ENCODE data around the gene GMPR2.

Gene GMPR2

DNA sequence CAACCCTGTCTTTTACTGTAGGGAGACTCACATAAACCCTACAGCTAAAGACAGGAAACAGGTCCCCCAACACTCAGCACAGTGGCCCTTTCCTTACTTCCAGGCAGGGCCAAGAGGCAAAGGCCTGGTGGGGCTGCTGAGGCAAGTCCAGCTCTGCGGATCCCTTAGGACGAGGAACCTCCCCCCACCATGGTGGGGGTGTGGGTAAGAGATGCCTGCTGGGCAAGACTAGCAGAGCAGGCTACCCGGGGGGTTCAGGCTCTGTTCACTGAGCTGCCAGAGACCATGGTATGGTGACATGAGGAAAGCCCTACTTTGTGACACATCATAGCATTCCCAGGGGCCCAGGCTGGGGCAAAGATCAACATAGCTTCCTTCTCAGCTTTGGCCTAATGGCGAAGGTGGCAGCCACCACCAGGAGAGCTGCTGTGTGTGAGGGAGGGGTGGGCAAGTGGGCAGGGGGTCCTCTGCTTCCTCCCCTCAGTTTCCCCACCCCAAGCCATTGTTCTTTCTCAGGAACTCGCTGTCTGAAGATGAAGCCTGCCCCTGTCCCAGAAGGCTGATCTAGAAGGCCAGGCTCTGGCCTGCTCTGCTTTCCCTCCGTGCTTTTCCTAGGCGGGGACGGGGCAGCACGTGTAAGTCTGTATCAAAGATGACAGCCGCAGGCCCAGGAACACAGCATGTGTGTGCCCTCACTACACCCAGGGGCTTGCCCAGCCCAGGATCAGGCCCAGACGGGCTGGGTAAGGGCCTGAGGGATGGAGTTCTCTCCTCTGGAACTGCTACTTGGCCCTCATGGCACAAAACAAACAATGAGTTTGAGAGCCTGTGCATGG lies 19.8 kb downstream of the GMPR2 start:
- DNase-seq (ENCODE audit: low read depth in 2 of 2): no peak

DNA sequence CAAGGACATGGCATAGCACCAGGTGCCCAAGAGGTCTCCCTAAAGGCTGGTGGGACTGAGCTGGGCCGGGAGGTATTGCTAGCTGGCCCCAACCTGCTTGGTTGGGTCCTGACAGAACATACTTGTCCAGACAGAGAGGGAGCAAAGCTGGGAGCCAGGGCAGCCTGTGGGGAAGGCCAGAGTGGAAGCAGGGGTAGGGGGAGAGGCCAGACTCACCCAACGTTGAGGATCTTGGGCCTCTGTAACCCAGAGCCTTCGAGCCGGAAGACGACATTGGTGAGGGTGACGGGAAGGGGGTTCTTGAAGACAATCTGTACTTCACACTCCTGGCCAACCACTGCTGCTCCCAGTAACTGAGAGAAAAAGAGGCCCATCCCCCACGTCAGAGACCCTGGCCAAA lies 21.2 kb downstream of the GMPR2 start:
- DNase-seq (ENCODE audit: low read depth in 2 of 2): no peak

DNA sequence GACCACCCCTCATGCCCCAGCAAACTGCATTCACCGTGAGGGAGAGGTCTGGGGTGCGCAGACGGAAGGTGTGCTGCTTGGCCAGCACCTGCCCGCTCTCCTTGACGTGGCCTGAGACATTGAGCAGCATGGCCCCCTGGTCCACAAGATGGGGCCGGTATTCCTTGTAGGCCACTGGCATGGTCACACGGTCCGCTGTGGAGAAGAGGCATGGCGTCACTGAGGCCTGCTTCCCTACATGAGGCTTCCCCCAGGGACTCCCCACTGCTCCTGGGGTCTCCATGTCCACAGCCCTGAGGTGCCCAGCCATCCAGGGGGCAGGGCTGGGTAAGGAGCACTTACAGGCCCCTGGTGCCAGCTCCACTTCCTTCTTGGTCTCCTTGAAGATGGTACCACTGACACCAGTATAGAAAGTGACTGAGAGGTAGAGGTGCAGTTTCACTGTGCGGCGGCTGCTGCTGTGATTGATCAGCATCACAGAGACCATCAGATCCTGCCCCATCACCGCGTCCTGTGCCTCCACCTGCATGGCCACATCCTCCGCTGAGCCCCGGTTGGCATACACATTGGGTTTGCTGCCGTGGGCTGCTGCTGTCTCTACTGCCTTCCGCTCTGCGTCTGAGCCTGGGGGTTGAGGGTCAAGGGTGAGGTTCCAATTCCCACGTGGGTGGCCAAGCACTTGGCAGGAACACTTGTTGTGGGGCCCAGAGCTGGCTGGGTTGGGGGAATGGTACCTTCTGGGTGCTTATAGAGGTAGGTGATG lies 22.1 kb downstream of the GMPR2 start:
- no peak for DNase-seq (ENCODE audit: low read depth in 2 of 2)

DNA sequence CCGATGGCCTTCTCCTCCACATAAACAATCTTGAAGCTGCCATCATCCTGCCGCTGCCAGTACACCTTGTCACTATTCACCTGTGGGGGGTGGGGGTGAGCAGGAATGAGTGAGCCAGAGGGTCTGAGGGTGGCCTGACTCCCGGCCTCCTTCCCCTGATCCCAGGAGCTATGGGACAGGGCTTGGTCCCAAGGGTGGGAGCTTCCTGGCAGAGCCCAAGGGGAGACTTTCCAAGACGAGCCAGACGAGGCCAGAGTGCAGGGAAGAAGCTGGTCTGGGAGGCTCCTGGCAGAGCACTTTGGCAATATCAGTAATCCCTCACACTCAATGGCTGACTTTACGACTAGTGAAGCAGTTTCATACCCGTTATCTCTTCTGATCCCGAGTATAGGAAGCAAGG lies 22.7 kb downstream of the GMPR2 start:
- DNase-seq (ENCODE audit: low read depth in 2 of 2): no peak

DNA sequence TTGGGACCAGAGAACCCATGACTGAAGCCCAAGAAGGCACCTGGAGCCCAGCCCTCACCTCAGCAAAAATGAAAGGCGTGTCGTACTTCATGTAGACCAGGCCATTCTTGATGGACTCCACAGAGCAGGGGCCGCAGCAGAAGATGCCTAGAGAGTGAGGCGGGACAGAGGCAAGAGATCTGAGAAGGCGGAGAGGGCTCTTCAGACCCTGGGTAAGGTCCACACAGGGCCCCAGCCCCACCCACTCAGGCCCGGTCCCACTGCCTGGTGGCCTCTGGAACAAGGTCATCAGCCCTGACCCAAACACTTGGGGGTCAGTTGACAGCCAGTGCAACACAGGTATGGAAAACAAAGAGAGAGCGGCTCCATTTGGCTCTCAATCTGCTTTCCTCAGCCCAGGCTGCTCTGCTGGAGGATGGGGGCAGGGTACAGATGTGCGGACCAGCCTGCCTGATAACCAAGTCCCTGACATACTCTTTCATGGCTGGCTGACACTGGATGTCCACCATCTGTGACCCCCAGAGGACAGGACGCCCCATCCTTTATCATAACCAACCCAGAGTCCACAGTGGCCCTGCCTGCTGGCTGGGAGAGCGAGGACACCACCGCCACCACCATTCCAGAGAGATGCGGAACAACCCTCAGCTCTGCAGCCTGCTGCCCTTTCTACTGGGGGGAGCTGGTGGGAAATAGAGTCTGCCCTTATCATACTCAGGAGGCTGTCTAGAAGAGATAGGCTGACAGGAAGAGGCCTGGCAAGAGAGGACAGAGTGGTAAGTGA lies 23.4 kb downstream of the GMPR2 start:
- no peak for DNase-seq (ENCODE audit: low read depth in 2 of 2)

DNA sequence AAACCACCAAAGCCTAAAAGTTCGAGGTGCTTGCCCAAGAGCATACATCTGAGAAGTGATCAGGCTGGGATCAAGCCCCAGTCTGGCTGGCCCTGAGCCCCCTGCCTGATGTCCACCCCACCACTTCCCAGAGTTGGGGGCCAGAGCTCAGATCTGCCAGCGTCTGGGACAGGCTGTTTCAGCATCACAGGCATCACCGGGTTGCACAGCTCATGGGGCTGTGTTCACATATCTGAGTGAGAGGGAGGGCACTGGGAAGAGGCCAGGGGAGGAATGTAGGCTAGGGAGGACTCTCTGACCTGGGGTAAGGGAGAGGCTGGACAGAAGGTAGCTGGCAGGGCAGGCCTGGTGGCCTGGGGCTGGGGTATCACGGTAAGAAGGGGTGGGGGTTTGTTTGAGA lies 24.2 kb downstream of the GMPR2 start:
- no peak for DNase-seq (ENCODE audit: low read depth in 2 of 2)

DNA sequence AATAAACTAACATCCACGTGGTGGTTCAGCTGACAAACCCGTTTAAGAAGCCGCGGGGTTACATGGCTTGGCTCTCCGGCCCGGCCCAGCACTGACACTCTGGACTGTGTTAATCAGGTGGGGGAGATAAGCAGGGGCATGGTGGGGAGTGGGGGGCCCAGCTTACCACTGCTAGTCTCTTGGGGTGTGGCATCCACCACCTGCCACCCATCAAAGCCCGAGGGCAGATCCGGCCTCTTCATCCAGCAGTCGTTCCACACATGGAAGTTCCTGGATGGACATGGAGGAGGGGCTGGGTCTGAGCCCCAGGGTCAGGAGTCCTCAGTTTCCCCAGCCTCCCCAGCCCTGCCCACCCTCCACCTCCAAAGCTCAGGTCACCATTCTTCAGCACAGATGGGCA lies 25.4 kb downstream of the GMPR2 start:
- no peak for DNase-seq (ENCODE audit: low read depth in 2 of 2)

DNA sequence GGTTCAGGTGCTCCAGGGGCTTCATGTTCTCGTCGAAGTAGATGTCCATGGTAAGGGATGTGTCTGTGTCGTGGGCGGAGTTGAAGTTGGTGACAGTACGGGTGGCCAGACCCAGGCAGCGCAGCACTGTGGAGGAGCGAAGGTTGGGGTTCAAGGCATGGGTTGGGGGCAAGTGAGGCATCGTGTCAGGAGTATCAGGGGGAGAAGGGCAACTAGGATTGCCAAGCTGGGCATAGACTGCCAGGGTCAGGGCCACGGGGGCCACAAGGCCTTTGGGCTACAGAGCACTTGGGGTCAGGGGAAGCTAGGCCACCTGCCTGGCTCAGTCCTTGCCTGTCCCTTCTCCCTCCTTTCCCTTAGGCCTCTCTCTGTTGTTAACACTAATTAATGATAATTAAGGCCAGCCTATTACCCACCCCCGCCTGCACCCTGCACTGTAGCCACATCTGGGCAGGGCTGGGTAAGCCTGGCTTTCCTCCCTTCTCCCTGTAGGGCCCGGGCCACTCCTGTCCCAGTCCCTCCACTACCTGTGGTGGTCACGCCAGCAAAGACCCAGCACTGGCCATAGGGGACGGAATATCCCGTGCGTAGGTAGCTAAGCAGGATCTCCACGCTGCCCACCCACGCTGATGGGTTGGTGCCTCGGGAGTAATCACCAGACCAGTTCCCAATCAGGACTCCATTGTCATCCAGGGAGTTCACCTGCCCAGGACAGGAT lies 26.0 kb downstream of the GMPR2 start:
- no peak for DNase-seq (ENCODE audit: low read depth in 2 of 2)

DNA sequence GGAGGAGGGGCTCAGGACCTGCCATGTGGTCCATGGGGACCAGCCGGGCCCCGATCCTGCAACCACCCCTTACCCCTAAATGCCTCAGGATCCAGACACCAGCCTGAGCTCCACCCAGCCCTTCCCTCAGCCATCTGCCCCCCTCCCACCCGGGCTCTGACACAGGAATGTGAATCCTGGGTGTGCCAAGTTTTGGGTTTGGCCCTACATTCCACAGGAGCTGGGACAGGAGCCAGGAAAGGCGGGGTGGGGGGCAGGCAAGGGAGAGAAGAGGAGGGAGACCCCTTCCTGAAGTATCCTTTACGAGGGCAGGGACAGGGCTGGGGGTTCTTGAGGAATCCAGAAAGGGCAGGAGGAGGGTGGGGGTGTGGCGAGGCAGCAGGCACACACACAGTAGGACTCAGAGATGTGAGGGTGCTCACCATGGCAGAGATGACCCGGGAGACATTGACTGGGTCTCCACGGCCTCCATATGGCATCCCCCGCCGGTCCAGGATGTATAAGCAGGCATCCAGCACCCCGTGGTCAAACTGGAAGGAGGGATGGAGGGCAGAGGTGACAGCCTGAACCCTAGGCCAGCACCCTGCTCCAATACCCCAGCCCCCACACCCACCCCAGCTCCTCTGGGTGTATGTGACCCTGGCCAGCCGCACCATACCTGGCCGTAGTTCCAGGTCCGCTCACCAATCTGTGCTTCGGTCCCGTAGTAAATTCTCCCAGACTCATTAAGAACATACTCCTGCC lies 26.7 kb downstream of the GMPR2 start:
- DNase-seq (ENCODE audit: low read depth in 2 of 2): no peak

DNA sequence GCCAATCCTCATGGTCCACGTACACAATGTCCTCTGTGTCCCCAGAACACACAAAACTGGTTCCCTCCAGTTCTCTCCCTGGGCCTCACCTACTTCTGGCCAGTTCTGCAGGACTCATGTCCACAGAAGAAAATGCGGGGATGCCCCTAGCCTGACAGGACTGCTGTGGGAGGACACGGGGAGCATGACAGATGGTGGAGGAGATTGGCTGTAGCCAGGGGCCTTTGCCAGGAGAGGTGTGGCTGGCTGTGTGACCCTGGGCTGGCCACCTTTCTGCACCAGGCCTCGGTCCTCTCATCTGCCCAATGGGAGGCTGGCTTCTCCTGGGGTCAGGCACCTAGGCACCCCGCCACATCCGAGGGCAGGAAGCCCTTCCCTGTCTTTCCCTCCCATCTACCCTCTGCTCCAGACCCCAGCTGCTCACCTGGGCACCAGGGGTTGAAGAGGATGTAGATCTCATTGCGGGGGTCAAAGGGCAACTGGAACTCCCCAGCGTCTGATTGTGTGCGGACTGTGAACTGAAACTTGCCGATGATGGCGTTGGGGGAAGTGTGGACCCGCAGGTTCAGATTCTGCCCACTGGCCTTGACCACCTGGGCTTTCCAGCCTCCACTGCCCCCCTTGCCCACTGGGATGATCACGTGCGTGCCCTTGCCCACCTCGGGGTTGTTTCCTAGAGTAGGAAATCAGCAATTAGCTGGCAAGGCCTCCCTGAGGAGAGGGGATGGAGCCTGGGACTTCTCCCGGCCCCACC lies 27.5 kb downstream of the GMPR2 start:
- DNase-seq (ENCODE audit: low read depth in 2 of 2): no peak

DNA sequence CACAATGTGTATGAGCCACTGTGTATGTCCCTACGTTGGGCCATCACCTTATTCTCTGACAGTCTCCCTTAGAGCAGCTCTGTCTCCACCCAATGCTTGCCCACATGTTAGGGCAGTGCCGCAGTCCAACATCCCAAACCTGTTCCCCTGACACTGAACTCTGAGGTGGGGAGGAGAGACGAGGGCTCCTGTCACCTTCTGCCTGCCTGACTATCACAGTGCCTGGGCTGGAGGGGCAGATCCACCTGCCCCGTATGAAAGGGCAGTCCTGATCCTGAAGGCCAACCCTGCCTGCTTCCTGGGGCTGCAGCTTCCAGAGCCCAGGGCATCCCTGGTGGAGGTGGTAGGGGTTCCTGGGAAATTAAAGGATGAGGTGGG lies 28.0 kb downstream of the GMPR2 start:
- no peak for DNase-seq (ENCODE audit: low read depth in 2 of 2)

DNA sequence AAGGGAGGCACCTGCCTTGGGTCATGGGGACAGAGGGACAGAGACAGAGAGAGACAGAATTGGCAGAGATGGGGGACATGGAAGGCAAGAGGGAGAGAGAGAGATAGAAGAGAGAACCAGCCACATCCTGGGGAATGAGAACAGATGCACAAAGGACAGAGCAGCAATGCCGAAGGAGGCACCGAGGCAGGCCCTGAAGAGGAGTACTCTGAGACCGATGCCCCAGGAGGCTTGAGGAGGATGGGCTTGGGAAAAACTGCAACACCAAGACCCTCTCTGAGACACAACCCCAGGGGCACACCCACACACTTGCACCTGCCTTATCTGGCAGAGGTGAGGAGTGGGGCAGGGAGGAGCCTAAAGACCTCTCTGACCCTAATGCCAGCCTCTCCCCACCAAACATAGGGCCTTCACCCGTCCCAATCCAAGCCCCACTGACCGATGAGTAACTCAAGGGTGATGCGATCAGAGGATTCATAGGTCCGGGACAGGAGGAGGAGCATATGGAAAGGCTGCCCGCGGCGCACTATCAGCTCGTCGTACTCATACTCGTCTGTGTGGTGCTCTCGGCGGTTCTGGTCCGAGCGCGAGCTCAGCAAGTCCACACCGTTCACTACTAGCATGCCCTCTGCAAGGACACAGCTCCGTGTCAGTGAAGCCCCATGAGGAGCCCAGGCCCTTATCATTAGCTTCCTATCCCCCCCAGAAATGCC lies 28.7 kb downstream of the GMPR2 start:
- DNase-seq (ENCODE audit: low read depth in 2 of 2): no peak

DNA sequence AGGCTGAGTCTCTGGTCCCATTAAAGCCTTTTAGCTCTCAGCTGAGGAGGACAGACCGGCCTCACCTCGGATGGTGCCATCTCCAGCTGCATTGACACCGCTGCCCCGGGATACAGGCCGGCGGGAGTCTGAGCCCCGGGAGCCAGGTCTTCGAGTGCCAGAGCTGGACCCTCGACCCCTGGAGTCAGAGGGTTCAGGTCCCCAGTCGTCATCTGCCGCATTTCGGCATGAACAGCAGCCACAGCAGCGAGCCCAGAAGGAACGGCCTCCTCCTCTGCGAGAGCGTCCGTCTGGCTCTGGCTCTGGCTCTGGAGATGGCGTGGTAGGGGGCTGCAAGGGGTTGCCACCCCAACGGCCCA lies 29.2 kb downstream of the GMPR2 start:
- no peak for DNase-seq (ENCODE audit: low read depth in 2 of 2)

DNA sequence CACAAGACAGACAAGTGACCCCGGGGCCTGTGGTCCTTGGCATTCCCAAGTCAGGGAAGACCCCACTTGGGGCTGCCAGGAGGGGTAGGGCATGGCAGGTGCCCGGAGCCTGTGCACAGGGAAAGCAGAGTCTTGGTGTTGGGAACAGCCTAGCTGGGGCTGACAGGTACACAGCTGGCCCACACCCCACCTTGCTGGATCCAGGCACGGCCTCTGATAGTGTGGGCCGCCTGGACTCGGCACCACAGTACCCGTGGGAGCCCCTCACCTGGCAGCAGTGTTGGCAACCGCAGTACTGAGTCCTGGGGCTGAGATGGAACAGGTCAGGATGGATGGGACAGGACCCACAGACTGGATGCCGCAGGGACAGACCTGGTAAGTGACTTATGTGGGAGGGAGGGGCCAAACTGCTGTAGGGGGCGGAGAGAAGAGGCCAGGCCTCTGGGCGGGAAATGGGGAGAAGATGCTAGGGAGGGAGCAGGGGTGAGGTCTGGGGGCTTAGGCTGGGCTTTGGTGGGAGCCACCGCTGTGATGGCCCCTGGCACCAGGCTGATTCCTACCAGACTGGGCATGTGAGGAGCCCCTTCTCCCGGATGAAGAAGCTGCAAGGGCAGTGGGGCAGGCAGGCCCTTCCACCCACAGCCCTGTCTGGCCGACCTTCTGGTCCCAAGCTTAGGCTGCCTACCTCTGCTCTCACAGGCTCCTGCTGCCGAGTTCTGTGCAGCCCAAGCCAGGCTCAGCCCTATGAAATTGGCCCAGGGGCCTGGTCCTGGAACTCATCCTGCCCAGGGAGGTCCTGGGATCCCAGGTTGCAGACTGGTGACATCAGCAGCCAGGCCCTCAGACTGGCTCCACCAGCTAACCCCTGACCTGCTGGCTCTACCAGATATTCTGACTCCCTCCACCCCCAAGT lies 30.3 kb downstream of the GMPR2 start, which contains the start of gene TGM1:
Gene TGM1, minus strand, starts transcription at position 357 of the 913 bp plus-strand sequence. CDS start 825 bp downstream, outside the sequence.
- no peak for DNase-seq (ENCODE audit: low read depth in 2 of 2)

DNA sequence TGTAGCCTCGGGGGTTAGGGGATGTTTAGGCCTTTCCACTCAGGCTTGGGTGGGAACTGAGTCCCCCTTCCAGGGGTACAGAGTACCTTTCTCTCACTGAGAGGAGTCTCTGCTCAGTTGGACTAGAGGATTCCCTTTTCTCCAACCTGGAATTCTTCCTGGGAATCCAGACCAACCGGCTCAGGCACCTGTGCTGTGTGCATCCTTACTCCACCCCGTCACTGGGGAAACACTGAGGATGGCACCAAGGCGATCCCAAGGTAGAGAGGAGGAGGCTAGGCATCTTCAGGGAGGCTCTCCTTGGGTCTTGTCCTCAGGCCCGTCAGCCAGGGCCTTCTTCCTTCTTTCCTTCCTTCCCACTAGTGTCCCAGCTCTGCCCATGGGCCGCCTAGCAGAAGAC lies 31.1 kb downstream of the GMPR2 start:
- DNase-seq (ENCODE audit: low read depth in 2 of 2): no peak

DNA sequence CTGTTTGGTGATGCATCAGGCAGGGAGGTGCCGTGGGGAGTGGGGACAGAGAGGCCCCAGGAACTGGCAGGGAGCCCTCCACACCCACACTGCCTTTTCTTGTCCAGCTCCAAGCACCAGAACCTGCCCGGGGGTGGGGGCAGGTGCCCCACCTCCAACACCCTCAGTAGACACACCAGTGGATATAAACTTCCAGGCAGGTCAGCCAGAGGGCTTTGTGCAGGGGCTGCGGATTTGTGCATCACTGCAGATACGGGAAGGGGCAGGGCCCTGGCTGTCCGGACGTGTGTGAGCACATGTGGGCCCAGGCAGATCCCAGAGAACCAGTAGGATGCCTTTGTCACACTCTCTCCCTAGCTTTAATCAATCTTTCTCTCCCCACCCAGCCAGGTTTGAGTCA lies 31.6 kb downstream of the GMPR2 start:
- DNase-seq (ENCODE audit: low read depth in 2 of 2): no peak

DNA sequence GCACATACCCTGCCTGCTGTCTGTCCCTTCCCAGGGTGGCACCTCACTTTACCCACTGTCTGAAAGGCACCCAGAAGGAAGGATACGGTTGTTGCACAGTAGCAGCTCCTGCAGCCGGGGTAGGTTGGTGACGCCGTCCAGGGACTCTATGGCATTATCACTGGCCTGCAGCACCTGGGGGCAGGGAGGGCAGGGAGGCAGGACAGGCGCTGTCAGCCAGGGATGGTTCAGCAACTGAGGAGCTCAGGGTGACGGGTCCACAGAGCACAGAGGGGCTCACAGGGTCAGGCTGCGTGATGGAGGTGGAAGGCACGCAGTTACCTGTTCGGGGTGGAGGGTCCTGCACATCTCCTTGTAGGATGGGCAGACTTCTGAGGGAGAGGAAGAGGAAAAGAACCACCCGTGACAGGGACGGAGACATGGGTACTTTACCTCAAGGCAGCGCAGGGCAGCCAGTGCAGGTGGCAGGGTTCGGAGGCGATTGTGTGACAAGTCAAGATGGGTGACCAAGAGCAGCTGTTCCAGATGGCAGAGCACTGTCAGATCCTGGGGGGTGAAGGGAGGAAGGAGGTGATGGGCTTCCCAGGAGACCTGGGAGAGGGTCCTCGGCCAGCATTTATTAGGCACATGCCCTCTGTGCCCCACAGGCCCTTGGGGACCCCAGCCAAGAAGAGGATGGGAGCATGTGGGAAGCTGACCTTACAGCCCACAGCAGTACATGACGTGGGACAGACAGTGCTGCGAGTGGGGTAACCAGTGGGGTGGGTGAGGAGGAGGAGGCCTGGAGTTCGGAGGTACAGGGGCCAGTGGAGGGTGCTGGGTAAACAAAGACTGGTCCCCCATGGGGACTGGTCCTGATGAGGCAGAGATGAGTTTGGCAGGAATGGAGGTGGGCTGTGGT lies 33.9 kb downstream of the GMPR2 start:
- DNase-seq (ENCODE audit: low read depth in 2 of 2): no peak

DNA sequence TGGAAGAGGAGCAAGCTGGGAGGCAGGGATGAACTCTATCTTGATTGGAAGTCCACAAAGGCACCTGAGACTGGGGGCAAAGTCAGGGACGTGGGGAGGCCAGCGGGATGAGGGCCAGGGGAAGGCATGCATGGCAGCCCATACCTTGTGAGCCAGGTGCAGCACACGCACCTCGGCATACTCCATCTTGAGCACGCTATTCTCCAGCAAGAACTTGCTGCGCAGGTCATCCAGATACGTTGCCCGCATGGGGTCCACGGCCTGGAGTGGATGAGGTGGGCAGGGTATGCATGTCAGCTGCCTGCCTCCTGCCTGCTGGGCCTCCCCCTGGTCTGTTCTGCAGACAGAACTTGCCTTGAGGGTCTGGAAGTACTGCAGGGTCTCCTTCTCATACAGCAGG lies 34.8 kb downstream of the GMPR2 start:
- DNase-seq (ENCODE audit: low read depth in 2 of 2): no peak
